PFSK-1 (cell line): Measurements from ENCODE around the gene MPND.

ENCODE experiments used
- FOXP2 ChIP-seq: optimal IDR thresholded peaks from 2 replicates; pipeline ENCODE3; 2011; ENCODE audit warnings: borderline replicate concordance, control low read depth, inconsistent platforms; ENCODE audit not compliant: insufficient read depth; ENCODE audit errors: extremely low read length, extremely low read depth
- POLR2AphosphoS5 ChIP-seq: IDR thresholded peaks from 2 replicates; pipeline ENCODE4 v1.6.1; 2012; ENCODE audit warnings: low read depth, mild to moderate bottlenecking, control low read depth, low read length, moderate library complexity
- REST ChIP-seq, 2 experiments: IDR thresholded peaks; 2 replicates each; pipeline versions ENCODE4 v1.6.1 to v1.8.0; 2011 to 2012; ENCODE audit warnings: low read depth in 2 of 2, low read length in 2 of 2, control low read depth in 1 of 2, inconsistent platforms in 1 of 2, mild to moderate bottlenecking in 1 of 2, moderate library complexity in 1 of 2; ENCODE audit not compliant: insufficient read depth in 1 of 2
- SIN3A ChIP-seq: IDR thresholded peaks from 2 replicates; pipeline ENCODE4 v1.6.1; 2012; ENCODE audit warnings: mild to moderate bottlenecking, low read length, moderate library complexity, borderline replicate concordance; ENCODE audit not compliant: insufficient read depth
- TAF1 ChIP-seq: IDR thresholded peaks from 2 replicates; pipeline ENCODE4 v1.6.1; 2012; ENCODE audit warnings: low read length, control low read depth, borderline replicate concordance; ENCODE audit not compliant: insufficient read depth

The MPND gene

GRCh38 chr19:4379383-4380253 is 36.3 kb downstream of the MPND start:
- no peak for TF ChIP-seq TAF1
- TF ChIP-seq SIN3A: no peak
- TF ChIP-seq REST (IDR thresholded peaks at IDR 0.05; ENCODE audit: insufficient read depth in 1 of 2, low read depth in 2 of 2, low read length in 2 of 2): no peak
- no peak for TF ChIP-seq FOXP2
- no peak for TF ChIP-seq POLR2AphosphoS5

DNA sequence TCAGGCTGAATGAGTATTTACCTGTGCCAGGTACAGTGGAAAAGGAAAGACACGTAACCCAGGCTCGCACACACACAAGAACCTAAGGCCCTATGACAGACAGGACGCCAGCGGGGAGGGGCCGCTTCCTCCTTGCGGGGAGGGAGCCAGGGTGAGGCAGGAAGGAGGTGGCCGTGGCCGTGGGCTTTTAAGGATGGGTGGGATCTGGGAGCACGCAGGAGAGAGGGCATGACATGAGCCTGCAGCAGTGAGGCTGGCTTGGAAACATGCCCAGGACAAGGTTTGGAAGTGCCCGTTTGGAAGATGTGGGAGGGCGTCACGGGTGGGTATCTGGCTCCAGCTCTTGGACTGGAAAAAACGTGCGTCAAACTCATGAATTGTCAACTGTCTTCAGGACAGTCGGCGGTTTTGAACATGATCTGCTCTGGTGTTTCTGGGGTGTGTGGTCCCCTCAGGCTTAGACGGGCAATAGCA is 36.9 kb downstream of the MPND start:
- TF ChIP-seq SIN3A (no peak), POLR2AphosphoS5 (no peak), FOXP2 (no peak), REST (IDR thresholded peaks at IDR 0.05; ENCODE audit: insufficient read depth in 1 of 2, low read depth in 2 of 2, low read length in 2 of 2) (no peak), TAF1 (no peak)

DNA sequence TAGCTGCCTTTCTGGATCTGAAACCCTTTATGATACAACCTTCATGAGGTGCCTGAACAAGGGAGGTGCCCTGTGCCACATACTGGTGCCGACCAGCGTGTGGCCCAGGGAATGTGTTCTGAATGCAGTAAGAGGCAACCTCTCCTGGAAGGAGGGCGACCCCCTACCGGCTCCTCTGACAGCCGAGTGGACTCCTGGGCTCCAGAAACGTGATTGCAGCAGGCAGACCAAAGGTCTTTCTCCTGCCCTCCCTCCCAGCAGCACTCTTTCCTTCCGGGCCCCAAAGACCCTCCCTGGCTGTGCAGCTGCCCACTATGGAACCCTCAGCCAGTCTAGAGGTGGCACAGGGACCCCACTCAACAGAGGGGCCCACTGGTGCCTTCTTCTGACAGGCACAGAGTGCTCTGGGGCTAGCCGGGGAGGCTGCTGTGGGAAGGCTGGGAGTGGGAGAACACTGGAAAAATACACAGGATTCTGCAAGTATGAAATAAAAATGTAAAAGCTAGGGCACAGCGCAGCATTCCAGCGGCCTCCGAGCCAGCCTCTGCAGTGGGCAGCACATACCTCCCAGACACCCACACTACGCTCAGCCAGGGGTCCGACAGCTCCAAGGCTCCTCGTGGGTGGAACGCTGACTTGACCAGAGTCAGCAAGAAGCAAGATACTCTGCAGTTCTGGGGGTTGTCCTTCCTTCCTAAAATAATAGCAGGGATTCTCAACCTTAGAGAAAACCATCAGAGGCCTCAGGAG is 42.1 kb downstream of the MPND start:
- no peak for TF ChIP-seq POLR2AphosphoS5
- no peak for TF ChIP-seq FOXP2
- TF ChIP-seq SIN3A: no peak
- no peak for TF ChIP-seq TAF1
- no peak for TF ChIP-seq REST (IDR thresholded peaks at IDR 0.05; ENCODE audit: insufficient read depth in 1 of 2, low read depth in 2 of 2, low read length in 2 of 2)

DNA sequence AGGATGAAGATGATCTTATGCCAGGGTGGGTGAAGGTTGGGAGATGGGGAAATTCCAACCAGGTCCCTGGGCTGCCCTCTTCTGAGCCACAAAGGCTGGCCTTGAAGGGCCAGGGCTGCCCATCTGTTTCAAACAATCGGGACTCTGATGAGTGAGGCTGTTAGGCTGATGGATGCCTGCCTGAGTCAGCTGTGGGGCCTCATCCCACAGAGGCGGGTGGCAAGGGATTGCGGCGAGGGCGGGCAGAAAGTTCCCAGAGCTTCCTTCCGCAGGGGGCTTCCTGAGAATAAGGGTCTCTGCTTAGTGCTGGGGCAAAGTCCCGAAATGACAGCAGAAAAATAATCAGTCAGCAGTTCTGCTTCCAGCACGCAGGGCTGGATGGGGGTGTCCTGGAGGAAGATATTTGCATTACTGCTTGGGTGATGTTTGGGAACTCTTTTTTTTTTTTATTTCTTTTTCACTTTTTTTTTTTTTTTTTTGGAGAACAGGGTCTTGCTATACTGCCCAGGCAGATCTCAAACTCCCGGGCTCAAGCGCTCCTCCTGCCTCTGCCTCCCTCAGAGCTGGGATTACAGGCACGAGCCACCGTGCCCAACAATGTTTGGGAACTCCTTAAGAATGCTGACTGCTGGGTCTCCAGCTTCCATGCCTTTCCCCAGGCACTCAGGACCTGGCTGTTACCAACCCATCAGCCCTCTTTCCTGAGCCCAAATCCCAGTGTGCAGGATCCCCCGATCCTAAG is 42.9 kb downstream of the MPND start:
- no peak for TF ChIP-seq SIN3A
- no peak for TF ChIP-seq REST (IDR thresholded peaks at IDR 0.05; ENCODE audit: insufficient read depth in 1 of 2, low read depth in 2 of 2, low read length in 2 of 2)
- TF ChIP-seq POLR2AphosphoS5: no peak
- TF ChIP-seq TAF1: no peak
- no peak for TF ChIP-seq FOXP2
